OCI-LY7 (cell line): ENCODE measurements around the gene ADRB1. TPM values are rescaled to one million over a fixed set of nuclear protein-coding genes. Genes with fewer than 3 reads are reported as not detected.

Experiments used
- BruUV-seq: library from RNA; stranded (reverse); fragments of 400-500 nt; replicated peaks from 2 replicates; lab custom pipeline; 2021; lab: Mats Ljungman, UMichigan
- CTCF ChIA-PET: fragments of 300-600 bp; sonication (Branson Sonifier 250); formaldehyde crosslinking; loops from one replicate; lab custom pipeline; 2022; ENCODE audit warnings: antibody characterized with exemption; ENCODE audit not compliant: unreplicated experiment; lab: Charles Lee
- POLR2A ChIA-PET: fragments of 300-600 bp; sonication (Branson Sonifier 250); formaldehyde crosslinking; loops from one replicate; lab custom pipeline; 2022; ENCODE audit warnings: antibody characterized with exemption; lab: Charles Lee
- DNase-seq: peaks from one replicate; pipeline ENCODE4 v3.0.0-alpha.2; 2015; ENCODE audit warnings: low spot score
- H2AFZ ChIP-seq: fragments of 200-600 bp; sonication (generic), shearing (Covaris generic); 2 replicates; pipeline ENCODE4 v1.6.1; 2014; ENCODE audit warnings: mild to moderate bottlenecking, antibody characterized with exemption, low read length, moderate library complexity
- H3K27ac ChIP-seq: fragments of 200-600 bp; sonication (generic); 2 replicates; pipeline ENCODE4 v1.5.1; 2014; ENCODE audit warnings: mixed run types, low read depth, mild to moderate bottlenecking, moderate library complexity, low read length, inconsistent platforms; ENCODE audit not compliant: poor library complexity, severe bottlenecking
- H3K36me3 ChIP-seq: fragments of 200-600 bp; sonication (generic); 2 replicates; pipeline ENCODE4 v1.6.1; 2014; ENCODE audit warnings: mild to moderate bottlenecking, antibody characterized with exemption, low read length, moderate library complexity, mixed read lengths; ENCODE audit not compliant: insufficient read depth
- H3K4me1 ChIP-seq: fragments of 200-600 bp; sonication (generic); 2 replicates; pipeline ENCODE4 v1.5.1; 2014; ENCODE audit warnings: mild to moderate bottlenecking, low read length; ENCODE audit not compliant: insufficient read depth, poor library complexity, severe bottlenecking
- H3K4me2 ChIP-seq: fragments of 200-600 bp; sonication (generic); 2 replicates; pipeline ENCODE4 v1.6.1; 2014; ENCODE audit warnings: mild to moderate bottlenecking, low read length
- H3K4me3 ChIP-seq: fragments of 200-600 bp; sonication (generic); 2 replicates; pipeline ENCODE4 v1.5.1; 2014; ENCODE audit warnings: mild to moderate bottlenecking, low read depth, low read length; ENCODE audit not compliant: poor library complexity, severe bottlenecking
- H3K79me2 ChIP-seq: fragments of 200-600 bp; sonication (generic); 2 replicates; pipeline ENCODE4 v1.6.1; 2016; ENCODE audit warnings: low read depth, mild to moderate bottlenecking, low read length, moderate library complexity, mixed read lengths; ENCODE audit not compliant: insufficient read depth
- H3K9me2 ChIP-seq: fragments of 200-600 bp; sonication (generic); 2 replicates; pipeline ENCODE4 v1.6.1; 2016; ENCODE audit warnings: mild to moderate bottlenecking, low read length, mixed read lengths; ENCODE audit not compliant: insufficient read depth
- H3K9me3 ChIP-seq: fragments of 200-600 bp; sonication (generic); 2 replicates; pipeline ENCODE4 v1.6.1; 2014; ENCODE audit warnings: mild to moderate bottlenecking, mixed run types, low read length, mixed read lengths
- H4K20me1 ChIP-seq: fragments of 200-600 bp; sonication (generic); 2 replicates; pipeline ENCODE4 v1.6.1; 2014; ENCODE audit warnings: mild to moderate bottlenecking, antibody characterized with exemption, low read length, moderate library complexity, mixed read lengths; ENCODE audit not compliant: insufficient read depth
- EZH2phosphoT487 ChIP-seq: fragments of 200-600 bp; sonication (generic); IDR thresholded peaks from 2 replicates; pipeline ENCODE4 v1.6.1; 2018; ENCODE audit warnings: low read depth, borderline replicate concordance, mild to moderate bottlenecking, mixed run types, antibody characterized with exemption, low read length, moderate library complexity, mixed read lengths
- intact Hi-C: fragments of 100-400 bp; cut with micrococcal nuclease; formaldehyde crosslinking; loops from one replicate; pipeline ENCODE4 v1.10.0; 2022; ENCODE audit not compliant: unreplicated experiment
- total RNA-seq, 2 experiments: library from RNA; depleted of rRNA in 1 of 2; stranded (reverse); fragments of >200 nt in 1 of 2; shearing (Covaris generic) in 1 of 2; gene quantifications; 2 replicates each; pipeline ENCODE4 v1.2.3, GENCODE V29; 2014 to 2022
- TF ChIP-seq, protein P1 (sequence below): fragments of 200-600 bp; sonication (generic); conservative IDR thresholded peaks from 2 replicates; pipeline ENCODE4 v1.5.1; 2014; ENCODE audit warnings: mild to moderate bottlenecking, antibody characterized with exemption, low read length, moderate library complexity, mixed read lengths

The ADRB1 gene
- total RNA-seq, 2 experiments from 2014 or later, result 1.3 to 2.0 TPM

DNA sequence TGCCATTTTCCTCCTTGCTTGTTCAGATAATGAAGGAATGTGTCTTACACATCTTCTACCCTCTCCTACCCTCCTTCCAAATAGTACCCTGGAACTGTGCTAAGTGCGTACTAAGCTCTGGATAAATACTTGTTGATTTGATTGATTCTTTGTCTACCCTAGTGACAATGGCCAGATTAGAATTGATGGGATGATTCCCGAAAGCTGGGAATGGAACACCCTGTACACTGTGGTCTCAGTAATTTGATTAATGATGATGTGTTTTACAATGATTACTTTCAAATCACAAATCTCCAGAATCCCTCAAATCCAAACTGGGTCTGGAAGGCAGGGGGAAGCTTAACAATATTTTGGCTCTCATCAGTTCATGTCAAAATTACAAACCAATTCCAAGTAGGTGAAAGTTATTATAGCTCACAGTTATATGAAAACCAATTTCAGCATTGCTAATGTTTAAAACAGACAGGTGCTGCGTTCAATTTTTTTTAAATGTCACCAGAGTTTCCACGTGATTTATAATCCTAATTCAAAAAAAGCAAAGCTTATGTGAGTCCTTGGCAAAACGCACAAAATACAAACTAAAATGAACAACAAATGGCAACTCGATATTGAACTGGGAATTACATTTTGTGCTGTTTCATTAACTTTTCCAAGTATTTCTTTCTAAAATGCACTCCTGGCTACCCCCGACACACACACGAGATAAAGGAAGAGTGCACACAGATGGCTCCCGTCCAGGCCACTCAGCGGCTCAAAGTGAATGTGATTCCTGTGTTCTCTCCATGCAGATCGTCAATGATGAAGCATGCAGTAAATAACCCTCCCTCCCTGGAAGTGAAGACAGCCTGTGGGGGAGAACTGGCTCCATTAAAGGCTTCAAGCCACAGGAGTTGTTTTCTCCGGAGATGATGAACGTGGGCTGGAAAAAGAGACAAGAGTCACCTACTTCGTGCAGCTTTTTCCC lies 21.7 kb upstream of the ADRB1 start:
- H3K79me2 ChIP-seq, result no peaks in the 10 kb centered on the region
- no peak overlapping the region for H3K27ac ChIP-seq
- no peak for DNase-seq
- no peak overlapping the region for H2AFZ ChIP-seq
- no peaks in the 10 kb centered on the region for H3K9me3 ChIP-seq
- intact Hi-C loops, result no loop called here
- H3K4me1 ChIP-seq, result peaks cover 46% of the 10 kb centered on the region
- H3K4me3 ChIP-seq, result no peak overlapping the region
- ChIA-PET CTCF (interaction anchor here (1.0 kb wide), 1 partner anchor 13 kb away, joined by 3 read pairs; no protein-coding TSS in a partner anchor), POLR2A (interaction anchor here (0.5 to 1.6 kb wide), 5 partner anchors 9 to 94 kb away, joined by 3 to 6 read pairs (median 4); no protein-coding TSS in a partner anchor)
- H3K4me2 ChIP-seq, result no peak overlapping the region
- TF ChIP-seq, protein P1, sequence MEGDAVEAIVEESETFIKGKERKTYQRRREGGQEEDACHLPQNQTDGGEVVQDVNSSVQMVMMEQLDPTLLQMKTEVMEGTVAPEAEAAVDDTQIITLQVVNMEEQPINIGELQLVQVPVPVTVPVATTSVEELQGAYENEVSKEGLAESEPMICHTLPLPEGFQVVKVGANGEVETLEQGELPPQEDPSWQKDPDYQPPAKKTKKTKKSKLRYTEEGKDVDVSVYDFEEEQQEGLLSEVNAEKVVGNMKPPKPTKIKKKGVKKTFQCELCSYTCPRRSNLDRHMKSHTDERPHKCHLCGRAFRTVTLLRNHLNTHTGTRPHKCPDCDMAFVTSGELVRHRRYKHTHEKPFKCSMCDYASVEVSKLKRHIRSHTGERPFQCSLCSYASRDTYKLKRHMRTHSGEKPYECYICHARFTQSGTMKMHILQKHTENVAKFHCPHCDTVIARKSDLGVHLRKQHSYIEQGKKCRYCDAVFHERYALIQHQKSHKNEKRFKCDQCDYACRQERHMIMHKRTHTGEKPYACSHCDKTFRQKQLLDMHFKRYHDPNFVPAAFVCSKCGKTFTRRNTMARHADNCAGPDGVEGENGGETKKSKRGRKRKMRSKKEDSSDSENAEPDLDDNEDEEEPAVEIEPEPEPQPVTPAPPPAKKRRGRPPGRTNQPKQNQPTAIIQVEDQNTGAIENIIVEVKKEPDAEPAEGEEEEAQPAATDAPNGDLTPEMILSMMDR, result no peak
- no peak for TF ChIP-seq EZH2phosphoT487
- H3K36me3 ChIP-seq, result no peaks in the 10 kb centered on the region
- H3K9me2 ChIP-seq, result no peaks in the 10 kb centered on the region
- no TSS peak for BruUV-seq
- H4K20me1 ChIP-seq, result no peaks in the 10 kb centered on the region

DNA sequence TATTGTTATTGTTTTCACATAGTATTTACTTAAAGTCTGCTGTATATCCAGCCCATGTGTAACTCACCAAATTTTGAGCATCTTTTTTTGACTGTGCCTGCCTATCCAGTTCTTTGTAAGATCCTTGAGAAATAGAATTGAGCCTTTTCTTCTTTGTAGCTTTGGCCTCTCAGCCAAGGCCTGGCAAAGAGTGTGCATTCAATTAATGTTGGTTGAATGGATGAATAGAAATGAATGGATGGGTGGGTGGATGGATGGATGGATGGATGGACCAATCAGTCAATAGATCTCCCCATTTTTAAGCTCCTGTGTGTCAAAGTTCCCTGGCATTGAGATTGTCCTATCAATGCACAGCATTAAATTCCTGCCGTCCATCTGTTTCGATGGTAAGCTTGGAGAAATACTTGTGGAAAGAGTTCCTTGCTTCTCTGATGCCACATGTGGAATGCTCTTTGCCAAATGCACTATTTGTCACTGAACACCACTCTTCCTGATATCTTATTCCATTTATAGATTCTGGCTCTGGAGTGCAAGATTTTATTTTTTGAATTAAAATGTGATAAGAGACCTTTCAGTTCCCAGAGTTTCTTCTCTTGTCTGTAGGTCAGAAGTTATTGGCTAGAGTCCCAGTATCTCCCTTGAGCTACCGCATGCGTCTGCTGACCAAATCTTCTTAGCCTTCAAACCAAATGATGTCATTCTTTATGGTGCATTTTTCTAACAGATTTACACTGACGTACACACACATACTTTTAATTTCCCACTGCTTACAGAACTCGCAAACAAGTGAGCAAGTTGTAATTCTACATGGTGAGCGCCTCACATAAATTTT lies 20.7 kb upstream of the ADRB1 start:
- Histone ChIP-seq H3K4me3 (no peak overlapping the region), H3K4me2 (no peak overlapping the region), H3K9me3 (no peaks in the 10 kb centered on the region), H3K79me2 (no peaks in the 10 kb centered on the region), H3K4me1 (peaks cover 38% of the 10 kb centered on the region), H3K36me3 (no peaks in the 10 kb centered on the region), H2AFZ (no peak overlapping the region), H3K27ac (no peak overlapping the region), H3K9me2 (no peaks in the 10 kb centered on the region), H4K20me1 (no peaks in the 10 kb centered on the region)
- no peak for TF ChIP-seq EZH2phosphoT487
- TF ChIP-seq, protein P1, result no peak
- no TSS peak for BruUV-seq
- POLR2A ChIA-PET, result interaction anchor here (0.7 to 1.6 kb wide), 3 partner anchors 9 to 62 kb away, joined by 3 to 6 read pairs (median 5); no protein-coding TSS in a partner anchor
- intact Hi-C loops, result no loop called here
- CTCF ChIA-PET, result interaction anchor here (1.0 kb wide), 1 partner anchor 13 kb away, joined by 3 read pairs; no protein-coding TSS in a partner anchor
- DNase-seq, result no peak
